DMS 273 treated with DMSO at 0.1 percent for 48 hours (cell line): ENCODE data around the gene RCVRN.

Experiments used
- DNase-seq: peaks from one replicate; lab custom pipeline; 2025; lab: John Stamatoyannopoulos, UW

Gene RCVRN

DNA sequence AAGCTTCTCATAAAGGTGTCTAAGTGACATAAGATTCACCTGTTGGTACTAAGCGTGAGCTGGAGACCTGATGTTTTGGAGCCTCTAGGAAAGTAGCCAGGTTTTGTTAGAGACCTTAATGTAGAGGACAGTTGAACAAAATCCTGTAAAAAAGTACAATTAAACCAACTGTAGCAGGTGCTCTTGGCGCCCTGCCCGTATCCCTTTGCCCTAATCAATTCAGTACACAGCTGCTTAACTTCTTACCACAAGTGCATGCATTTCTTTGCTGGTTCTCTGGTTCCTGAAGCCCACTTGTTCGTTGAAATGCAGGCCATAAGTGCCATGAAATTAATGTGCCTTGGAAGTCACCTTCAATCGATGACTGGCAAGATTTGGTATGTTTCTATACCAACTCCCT is 54.9 kb downstream of the RCVRN start:
- DNase-seq, result no peak
